PC-9 (cell line): Measurements from ENCODE around the gene ZMYM4. TPM values are rescaled to one million over a fixed set of nuclear protein-coding genes. Genes with fewer than 3 reads are reported as not detected.

Source experiments
- BruUV-seq: library from RNA; stranded (reverse); fragments of 400-500 nt; replicated peaks from 2 replicates; lab custom pipeline; 2021; lab: Mats Ljungman, UMichigan
- CTCF ChIA-PET: fragments of 300-600 bp; sonication (Branson Sonifier 250); formaldehyde crosslinking; loops from one replicate; lab custom pipeline; 2022; ENCODE audit warnings: antibody characterized with exemption; lab: Charles Lee
- POLR2A ChIA-PET: fragments of 300-600 bp; sonication (Branson Sonifier 250); formaldehyde crosslinking; loops from one replicate; lab custom pipeline; 2022; ENCODE audit warnings: antibody characterized with exemption; ENCODE audit not compliant: unreplicated experiment; lab: Charles Lee
- DNase-seq, 2 experiments: peaks; one replicate each; pipeline versions ENCODE4 v3.0.0 to v3.0.0-alpha.2; 2015 to 2022; ENCODE audit warnings: mixed read lengths in 1 of 2
- H2AFZ ChIP-seq: fragments of 200-600 bp; sonication (generic); 2 replicates; pipeline ENCODE4 v1.8.1; 2017; ENCODE audit warnings: antibody characterized with exemption
- H3F3A ChIP-seq: fragments of 200-600 bp; sonication (generic); 2 replicates; pipeline ENCODE4 v1.8.1; 2017; ENCODE audit warnings: antibody characterized with exemption, mild to moderate bottlenecking, low read depth; ENCODE audit not compliant: insufficient read depth
- H3K27ac ChIP-seq: fragments of 200-600 bp; sonication (generic); 2 replicates; pipeline ENCODE4 v1.6.1; 2016; ENCODE audit warnings: mixed run types
- H3K27me3 ChIP-seq: fragments of 200-600 bp; sonication (generic); 2 replicates; pipeline ENCODE4 v1.6.1; 2016; ENCODE audit warnings: low read depth, mixed run types; ENCODE audit not compliant: insufficient read depth
- H3K36me3 ChIP-seq: fragments of 200-600 bp; sonication (generic); 2 replicates; pipeline ENCODE4 v1.6.1; 2016; ENCODE audit warnings: low read depth, mixed run types
- H3K4me1 ChIP-seq: fragments of 200-600 bp; sonication (generic); replicated peaks from 2 replicates; pipeline ENCODE4 v1.6.1; 2016; ENCODE audit warnings: mixed run types; ENCODE audit not compliant: insufficient read depth
- H3K4me2 ChIP-seq: fragments of 200-600 bp; sonication (generic); 2 replicates; pipeline ENCODE4 v1.6.1; 2017; ENCODE audit warnings: mixed run types
- H3K4me3 ChIP-seq: fragments of 200-600 bp; sonication (generic); 2 replicates; pipeline ENCODE4 v1.6.1; 2016; ENCODE audit warnings: mixed run types
- H3K79me2 ChIP-seq: fragments of 200-600 bp; sonication (generic); 2 replicates; pipeline ENCODE4 v1.6.1; 2017; ENCODE audit warnings: low read depth, mixed run types
- H3K9me2 ChIP-seq: fragments of 200-600 bp; sonication (generic); 2 replicates; pipeline ENCODE4 v1.8.1; 2017; ENCODE audit warnings: mild to moderate bottlenecking; ENCODE audit not compliant: insufficient read depth
- H3K9me3 ChIP-seq: fragments of 200-600 bp; sonication (generic); 2 replicates; pipeline ENCODE4 v1.8.1; 2016; ENCODE audit warnings: low read depth; ENCODE audit not compliant: insufficient read depth
- H4K20me1 ChIP-seq: fragments of 200-600 bp; sonication (generic); 2 replicates; pipeline ENCODE4 v1.8.1; 2017; ENCODE audit not compliant: insufficient read depth
- EZH2 ChIP-seq: fragments of 200-600 bp; sonication (generic); IDR thresholded peaks from 2 replicates; pipeline ENCODE4 v1.8.0; 2017; ENCODE audit warnings: antibody characterized with exemption, low read depth
- intact Hi-C: fragments of 100-400 bp; cut with micrococcal nuclease; formaldehyde crosslinking; loops from one replicate; pipeline ENCODE4 v1.10.0; 2022; ENCODE audit not compliant: unreplicated experiment
- total RNA-seq: library from RNA; stranded (reverse); gene quantifications from 2 replicates; pipeline ENCODE4 v1.2.3, GENCODE V29; 2021
- TF ChIP-seq, protein P1 (sequence below): fragments of 200-600 bp; sonication (generic); conservative IDR thresholded peaks from 2 replicates; pipeline ENCODE4 v1.6.1; 2017; ENCODE audit warnings: mixed run types, antibody characterized with exemption, mild to moderate bottlenecking, moderate library complexity

Gene ZMYM4
- total RNA-seq, 1 experiment from 2014 or later: 84.4 TPM

- BruUV-seq: no TSS peak
- Histone ChIP-seq H2AFZ (no peak overlapping the region), H3K9me2 (no peaks in the 10 kb centered on the region), H3K27me3 (no peaks in the 10 kb centered on the region), H3K4me1 (peaks cover 18% of the 10 kb centered on the region), H3K4me2 (peak overlapping the region; percentile 29), H3K27ac (peak overlapping the region; percentile 43), H3K9me3 (no peaks in the 10 kb centered on the region), H4K20me1 (peaks cover 19% of the 10 kb centered on the region), H3F3A (no peaks in the 10 kb centered on the region), H3K79me2 (peaks cover 60% of the 10 kb centered on the region), H3K4me3 (no peak overlapping the region), H3K36me3 (peaks cover 16% of the 10 kb centered on the region; the same call in 1 of the 2 replicates)
- TF ChIP-seq EZH2: no peak
- TF ChIP-seq, protein P1, sequence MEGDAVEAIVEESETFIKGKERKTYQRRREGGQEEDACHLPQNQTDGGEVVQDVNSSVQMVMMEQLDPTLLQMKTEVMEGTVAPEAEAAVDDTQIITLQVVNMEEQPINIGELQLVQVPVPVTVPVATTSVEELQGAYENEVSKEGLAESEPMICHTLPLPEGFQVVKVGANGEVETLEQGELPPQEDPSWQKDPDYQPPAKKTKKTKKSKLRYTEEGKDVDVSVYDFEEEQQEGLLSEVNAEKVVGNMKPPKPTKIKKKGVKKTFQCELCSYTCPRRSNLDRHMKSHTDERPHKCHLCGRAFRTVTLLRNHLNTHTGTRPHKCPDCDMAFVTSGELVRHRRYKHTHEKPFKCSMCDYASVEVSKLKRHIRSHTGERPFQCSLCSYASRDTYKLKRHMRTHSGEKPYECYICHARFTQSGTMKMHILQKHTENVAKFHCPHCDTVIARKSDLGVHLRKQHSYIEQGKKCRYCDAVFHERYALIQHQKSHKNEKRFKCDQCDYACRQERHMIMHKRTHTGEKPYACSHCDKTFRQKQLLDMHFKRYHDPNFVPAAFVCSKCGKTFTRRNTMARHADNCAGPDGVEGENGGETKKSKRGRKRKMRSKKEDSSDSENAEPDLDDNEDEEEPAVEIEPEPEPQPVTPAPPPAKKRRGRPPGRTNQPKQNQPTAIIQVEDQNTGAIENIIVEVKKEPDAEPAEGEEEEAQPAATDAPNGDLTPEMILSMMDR: no peak
- intact Hi-C loops: loop anchor here (2.0 to 5.0 kb wide), 3 partner anchors 20 to 96 kb away; partner anchors contain the start of gene SFPQ
- peak in 1 of 2 experiments; percentile 69 for DNase-seq
- CTCF ChIA-PET: no interaction called here
- POLR2A ChIA-PET: no interaction called here
Measured at GRCh38 chr1:35288761-35289160, 20.3 kb downstream of the ZMYM4 start.

DNA sequence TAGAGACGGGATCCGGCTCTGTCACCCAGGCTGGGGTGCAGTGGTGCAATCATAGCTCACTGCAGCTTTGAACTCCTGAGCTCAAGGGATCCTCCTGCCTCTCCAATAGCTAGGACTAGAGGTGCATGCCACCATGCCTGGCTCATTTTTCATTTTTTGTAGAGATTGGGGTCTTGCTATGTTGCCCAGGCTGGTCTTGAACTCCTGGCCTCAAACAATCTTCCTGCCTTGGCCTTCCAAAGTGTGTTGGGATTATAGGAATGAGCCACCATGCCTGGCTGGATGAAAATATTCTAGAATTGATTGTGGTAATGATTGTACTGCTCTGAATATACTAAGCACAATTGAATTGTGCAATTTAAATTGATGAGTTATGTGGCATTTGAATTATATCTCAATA lies 21.9 kb downstream of the ZMYM4 start:
- no peak for DNase-seq
- ChIA-PET POLR2A (no interaction called here), CTCF (interaction anchor here (0.5 kb wide), 1 partner anchor 111 kb away, joined by 4 read pairs; no protein-coding TSS in a partner anchor)
- Histone ChIP-seq H3K9me3 (no peaks in the 10 kb centered on the region), H3K4me3 (no peak overlapping the region), H3K4me1 (peaks cover 18% of the 10 kb centered on the region), H3K36me3 (peaks cover 10% of the 10 kb centered on the region; the same call in 1 of the 2 replicates), H3K4me2 (no peak overlapping the region), H3K27me3 (no peaks in the 10 kb centered on the region), H2AFZ (no peak overlapping the region), H4K20me1 (peaks cover 19% of the 10 kb centered on the region), H3K27ac (no peak overlapping the region), H3K9me2 (no peaks in the 10 kb centered on the region), H3F3A (no peaks in the 10 kb centered on the region), H3K79me2 (peaks cover 49% of the 10 kb centered on the region)
- intact Hi-C loops: no loop called here
- BruUV-seq: no TSS peak
- TF ChIP-seq EZH2: no peak
- TF ChIP-seq, protein P1: no peak

DNA sequence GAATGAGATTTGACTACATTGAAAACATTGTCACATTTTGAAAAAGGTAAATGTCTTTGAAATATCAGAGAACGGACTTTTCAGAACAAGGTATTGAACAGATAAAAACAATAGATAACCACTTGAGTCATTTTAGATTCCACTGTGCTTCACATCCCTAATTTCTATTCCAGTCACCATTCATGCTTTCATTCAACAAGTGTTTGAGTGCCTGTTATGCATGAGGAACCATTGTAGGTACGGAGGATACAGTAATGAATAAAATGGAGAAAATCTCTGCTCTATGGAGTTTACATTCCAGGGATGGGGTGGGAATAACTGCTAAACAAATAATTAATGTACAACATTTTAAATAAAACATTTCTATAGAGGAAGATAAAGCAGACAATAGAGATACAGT lies 26.3 kb downstream of the ZMYM4 start:
- Histone ChIP-seq H3K4me1 (no peaks in the 10 kb centered on the region), H3K4me2 (no peak overlapping the region), H2AFZ (no peak overlapping the region), H4K20me1 (peaks cover 6% of the 10 kb centered on the region), H3F3A (peaks cover 3% of the 10 kb centered on the region; the same call in 1 of the 2 replicates), H3K79me2 (peaks cover 21% of the 10 kb centered on the region), H3K27me3 (no peaks in the 10 kb centered on the region), H3K9me3 (no peaks in the 10 kb centered on the region), H3K36me3 (peaks cover 8% of the 10 kb centered on the region; the same call in 1 of the 2 replicates), H3K27ac (no peak overlapping the region), H3K9me2 (no peaks in the 10 kb centered on the region), H3K4me3 (no peak overlapping the region)
- intact Hi-C loops: no loop called here
- ChIA-PET POLR2A (no interaction called here), CTCF (no interaction called here)
- no TSS peak for BruUV-seq
- TF ChIP-seq, protein P1: no peak
- TF ChIP-seq EZH2: no peak
- DNase-seq: no peak
